OCI-LY7 (cell line): ENCODE measurements around the gene FOXRED1. TPM values are rescaled to one million over a fixed set of nuclear protein-coding genes. Genes with fewer than 3 reads are reported as not detected.

Experiments
- BruUV-seq: library from RNA; stranded (reverse); fragments of 400-500 nt; replicated peaks from 2 replicates; lab custom pipeline; 2021; lab: Mats Ljungman, UMichigan
- CTCF ChIA-PET: fragments of 300-600 bp; sonication (Branson Sonifier 250); formaldehyde crosslinking; loops from one replicate; lab custom pipeline; 2022; ENCODE audit warnings: antibody characterized with exemption; ENCODE audit not compliant: unreplicated experiment; lab: Charles Lee
- POLR2A ChIA-PET: fragments of 300-600 bp; sonication (Branson Sonifier 250); formaldehyde crosslinking; loops from one replicate; lab custom pipeline; 2022; ENCODE audit warnings: antibody characterized with exemption; lab: Charles Lee
- DNase-seq: peaks from one replicate; pipeline ENCODE4 v3.0.0-alpha.2; 2015; ENCODE audit warnings: low spot score
- H2AFZ ChIP-seq: fragments of 200-600 bp; sonication (generic), shearing (Covaris generic); 2 replicates; pipeline ENCODE4 v1.6.1; 2014; ENCODE audit warnings: mild to moderate bottlenecking, antibody characterized with exemption, low read length, moderate library complexity
- H3K27ac ChIP-seq: fragments of 200-600 bp; sonication (generic); 2 replicates; pipeline ENCODE4 v1.5.1; 2014; ENCODE audit warnings: mixed run types, low read depth, mild to moderate bottlenecking, moderate library complexity, low read length, inconsistent platforms; ENCODE audit not compliant: poor library complexity, severe bottlenecking
- H3K36me3 ChIP-seq: fragments of 200-600 bp; sonication (generic); 2 replicates; pipeline ENCODE4 v1.6.1; 2014; ENCODE audit warnings: mild to moderate bottlenecking, antibody characterized with exemption, low read length, moderate library complexity, mixed read lengths; ENCODE audit not compliant: insufficient read depth
- H3K4me1 ChIP-seq: fragments of 200-600 bp; sonication (generic); 2 replicates; pipeline ENCODE4 v1.5.1; 2014; ENCODE audit warnings: mild to moderate bottlenecking, low read length; ENCODE audit not compliant: insufficient read depth, poor library complexity, severe bottlenecking
- H3K4me2 ChIP-seq: fragments of 200-600 bp; sonication (generic); 2 replicates; pipeline ENCODE4 v1.6.1; 2014; ENCODE audit warnings: mild to moderate bottlenecking, low read length
- H3K4me3 ChIP-seq: fragments of 200-600 bp; sonication (generic); 2 replicates; pipeline ENCODE4 v1.5.1; 2014; ENCODE audit warnings: mild to moderate bottlenecking, low read depth, low read length; ENCODE audit not compliant: poor library complexity, severe bottlenecking
- H3K79me2 ChIP-seq: fragments of 200-600 bp; sonication (generic); 2 replicates; pipeline ENCODE4 v1.6.1; 2016; ENCODE audit warnings: low read depth, mild to moderate bottlenecking, low read length, moderate library complexity, mixed read lengths; ENCODE audit not compliant: insufficient read depth
- H3K9me2 ChIP-seq: fragments of 200-600 bp; sonication (generic); 2 replicates; pipeline ENCODE4 v1.6.1; 2016; ENCODE audit warnings: mild to moderate bottlenecking, low read length, mixed read lengths; ENCODE audit not compliant: insufficient read depth
- H3K9me3 ChIP-seq: fragments of 200-600 bp; sonication (generic); 2 replicates; pipeline ENCODE4 v1.6.1; 2014; ENCODE audit warnings: mild to moderate bottlenecking, mixed run types, low read length, mixed read lengths
- H4K20me1 ChIP-seq: fragments of 200-600 bp; sonication (generic); 2 replicates; pipeline ENCODE4 v1.6.1; 2014; ENCODE audit warnings: mild to moderate bottlenecking, antibody characterized with exemption, low read length, moderate library complexity, mixed read lengths; ENCODE audit not compliant: insufficient read depth
- EZH2phosphoT487 ChIP-seq: fragments of 200-600 bp; sonication (generic); IDR thresholded peaks from 2 replicates; pipeline ENCODE4 v1.6.1; 2018; ENCODE audit warnings: low read depth, borderline replicate concordance, mild to moderate bottlenecking, mixed run types, antibody characterized with exemption, low read length, moderate library complexity, mixed read lengths
- intact Hi-C: fragments of 100-400 bp; cut with micrococcal nuclease; formaldehyde crosslinking; loops from one replicate; pipeline ENCODE4 v1.10.0; 2022; ENCODE audit not compliant: unreplicated experiment
- total RNA-seq, 2 experiments: library from RNA; depleted of rRNA in 1 of 2; stranded (reverse); fragments of >200 nt in 1 of 2; shearing (Covaris generic) in 1 of 2; gene quantifications; 2 replicates each; pipeline ENCODE4 v1.2.3, GENCODE V29; 2014 to 2022
- TF ChIP-seq, protein P1 (sequence below): fragments of 200-600 bp; sonication (generic); conservative IDR thresholded peaks from 2 replicates; pipeline ENCODE4 v1.5.1; 2014; ENCODE audit warnings: mild to moderate bottlenecking, antibody characterized with exemption, low read length, moderate library complexity, mixed read lengths

Gene FOXRED1
- total RNA-seq, 2 experiments from 2014 or later: 42.5 to 62.4 TPM

DNA sequence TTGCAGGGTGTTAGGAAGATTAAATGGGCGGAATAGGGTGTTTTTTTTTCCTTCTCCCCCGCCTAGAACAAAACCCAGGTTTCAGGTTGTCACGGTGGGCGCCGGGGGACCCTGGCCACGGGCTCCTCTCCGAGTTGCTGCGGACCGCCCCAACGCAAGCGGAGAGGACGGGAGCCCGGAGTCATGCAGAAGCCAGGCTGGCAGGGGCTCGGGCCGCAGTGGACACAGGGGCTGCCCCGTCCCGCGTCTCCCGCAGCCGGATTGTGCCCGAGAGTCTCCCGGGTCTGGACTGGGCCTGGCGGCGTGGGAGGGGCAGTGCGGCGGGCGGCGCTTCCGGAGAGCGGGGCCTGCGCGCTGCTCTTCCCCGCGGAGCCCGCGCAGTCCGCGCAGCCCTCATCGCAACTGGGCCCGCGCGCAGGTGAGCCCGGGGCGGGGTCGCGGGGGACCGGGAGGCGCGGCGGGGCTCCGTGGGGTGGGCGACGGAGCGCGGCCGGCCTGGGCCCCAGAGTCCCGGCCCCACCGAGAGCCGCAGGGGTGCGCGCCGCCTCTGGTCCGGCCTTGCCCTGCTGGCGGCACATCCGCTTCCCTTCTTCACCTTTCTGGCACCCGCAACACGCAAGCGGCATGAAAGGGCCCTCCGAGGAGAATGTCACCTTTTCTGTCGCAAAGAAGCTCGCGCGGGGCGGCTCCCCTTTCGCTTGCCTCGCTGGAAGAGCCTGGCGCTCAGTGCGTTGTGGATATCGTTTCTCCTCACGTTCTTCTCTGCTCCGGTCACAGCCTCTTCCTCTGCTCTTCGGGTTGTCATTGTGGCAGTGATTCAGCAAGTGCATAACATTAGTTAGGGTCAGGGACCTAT, 14.0 kb downstream of the FOXRED1 start, which contains the start of gene TIRAP:
Gene TIRAP, plus strand, starts transcription at position 358 of the 856 bp plus-strand sequence. CDS start 7,802 bp downstream, outside the sequence.
- H3K9me2 ChIP-seq: no peaks in the 10 kb centered on the region
- TSS peak; percentile 48 for BruUV-seq
- peak within 1 kb of the TSS; percentile 91 for H3K4me2 ChIP-seq
- TF ChIP-seq EZH2phosphoT487: no peak
- TF ChIP-seq, protein P1, sequence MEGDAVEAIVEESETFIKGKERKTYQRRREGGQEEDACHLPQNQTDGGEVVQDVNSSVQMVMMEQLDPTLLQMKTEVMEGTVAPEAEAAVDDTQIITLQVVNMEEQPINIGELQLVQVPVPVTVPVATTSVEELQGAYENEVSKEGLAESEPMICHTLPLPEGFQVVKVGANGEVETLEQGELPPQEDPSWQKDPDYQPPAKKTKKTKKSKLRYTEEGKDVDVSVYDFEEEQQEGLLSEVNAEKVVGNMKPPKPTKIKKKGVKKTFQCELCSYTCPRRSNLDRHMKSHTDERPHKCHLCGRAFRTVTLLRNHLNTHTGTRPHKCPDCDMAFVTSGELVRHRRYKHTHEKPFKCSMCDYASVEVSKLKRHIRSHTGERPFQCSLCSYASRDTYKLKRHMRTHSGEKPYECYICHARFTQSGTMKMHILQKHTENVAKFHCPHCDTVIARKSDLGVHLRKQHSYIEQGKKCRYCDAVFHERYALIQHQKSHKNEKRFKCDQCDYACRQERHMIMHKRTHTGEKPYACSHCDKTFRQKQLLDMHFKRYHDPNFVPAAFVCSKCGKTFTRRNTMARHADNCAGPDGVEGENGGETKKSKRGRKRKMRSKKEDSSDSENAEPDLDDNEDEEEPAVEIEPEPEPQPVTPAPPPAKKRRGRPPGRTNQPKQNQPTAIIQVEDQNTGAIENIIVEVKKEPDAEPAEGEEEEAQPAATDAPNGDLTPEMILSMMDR: no peak
- peak; percentile 72 for DNase-seq
- H3K36me3 ChIP-seq: peaks cover 8% of the 10 kb centered on the region; the same call in 1 of the 2 replicates
- H3K27ac ChIP-seq: peak within 1 kb of the TSS; percentile 47
- H4K20me1 ChIP-seq: no peaks in the 10 kb centered on the region
- ChIA-PET CTCF (interaction anchor here (0.6 kb wide), 1 partner anchor 307 kb away, joined by 3 read pairs; no protein-coding TSS in a partner anchor), POLR2A (interaction anchor here (0.7 to 1.7 kb wide), 5 partner anchors 11 to 185 kb away, joined by 3 to 7 read pairs (median 5); partner anchors contain the start of genes FOXRED1 and SRPRA)
- peaks cover 34% of the 10 kb centered on the region for H3K4me1 ChIP-seq
- peak within 1 kb of the TSS; percentile 72 for H3K4me3 ChIP-seq
- intact Hi-C loops: loop anchor here (1.0 kb wide), 1 partner anchor 14 kb away; the partner anchor contains the start of gene FOXRED1
- H2AFZ ChIP-seq: peak within 1 kb of the TSS; percentile 90
- no peaks in the 10 kb centered on the region for H3K9me3 ChIP-seq
- H3K79me2 ChIP-seq: no peaks in the 10 kb centered on the region

DNA sequence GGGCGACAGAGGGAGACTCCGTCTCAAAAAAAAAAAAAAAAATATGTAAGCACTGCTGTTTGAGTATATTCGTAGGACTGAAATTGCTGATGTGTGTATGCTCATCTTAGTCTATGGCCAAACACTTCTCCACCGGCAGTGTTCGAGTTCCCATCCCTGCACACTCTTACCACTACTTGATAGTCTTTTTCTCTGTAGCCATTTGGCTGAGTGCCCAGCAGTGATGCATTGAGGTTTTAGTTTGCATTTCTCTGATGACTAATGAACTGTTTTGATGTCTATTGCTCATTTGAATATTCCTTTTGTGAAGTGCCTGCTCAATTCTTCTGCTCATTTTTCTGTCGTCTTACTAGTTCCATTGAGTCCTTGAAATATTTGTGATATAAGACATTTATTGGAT, 15.9 kb downstream of the FOXRED1 start:
- H3K27ac ChIP-seq: no peak overlapping the region
- H3K9me3 ChIP-seq: no peaks in the 10 kb centered on the region
- no TSS peak for BruUV-seq
- peaks cover 34% of the 10 kb centered on the region for H3K4me1 ChIP-seq
- CTCF ChIA-PET: no interaction called here
- no peaks in the 10 kb centered on the region for H3K9me2 ChIP-seq
- no peak overlapping the region for H2AFZ ChIP-seq
- DNase-seq: peak; percentile 41
- peak overlapping the region; percentile 72 for H3K4me3 ChIP-seq
- POLR2A ChIA-PET: no interaction called here
- peak overlapping the region; percentile 91 for H3K4me2 ChIP-seq
- no peaks in the 10 kb centered on the region for H3K79me2 ChIP-seq
- no peaks in the 10 kb centered on the region for H4K20me1 ChIP-seq
- no peaks in the 10 kb centered on the region; the same call in 1 of the 2 replicates for H3K36me3 ChIP-seq
- intact Hi-C loops: no loop called here
- TF ChIP-seq, protein P1: no peak
- TF ChIP-seq EZH2phosphoT487: no peak
